HFF-Myc (cell line): ENCODE results near the gene PHC3.

Source experiments
- DNase-seq: peaks from one replicate; pipeline ENCODE4 v3.0.0-alpha.2; 2011; ENCODE audit warnings: low read depth; ENCODE audit errors: extremely low read depth
- H3K4me3 ChIP-seq: replicated peaks from 2 replicates; pipeline ENCODE4 v1.5.1; 2011; ENCODE audit warnings: low read depth, mild to moderate bottlenecking, control low read depth, low read length
- TF ChIP-seq, protein P1 (sequence below): IDR thresholded peaks from 2 replicates; pipeline ENCODE4 v1.5.1; 2012; ENCODE audit warnings: mild to moderate bottlenecking, low read depth, low read length, control low read depth; ENCODE audit errors: missing control alignments

The PHC3 gene

DNA sequence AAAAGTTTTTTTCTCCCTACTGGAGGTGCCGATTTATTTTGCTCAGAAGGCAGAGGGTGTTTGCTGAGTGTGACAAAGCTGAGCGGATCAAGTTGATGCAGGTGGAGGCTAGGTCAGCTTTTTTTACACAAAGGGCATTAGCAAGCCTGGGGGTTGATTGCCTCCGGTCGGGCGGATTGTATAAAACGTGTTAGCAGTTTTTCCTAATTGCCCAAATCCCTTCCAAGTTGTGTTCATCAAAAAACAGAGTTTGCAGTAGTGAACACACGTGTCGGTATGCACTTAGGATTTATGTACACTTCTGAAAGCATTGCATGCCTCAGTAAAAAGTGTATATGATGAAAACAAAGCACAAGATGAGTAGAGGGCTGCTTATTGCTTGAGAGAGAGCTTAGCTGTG lies 141.1 kb downstream of the PHC3 start:
- TF ChIP-seq, protein P1, sequence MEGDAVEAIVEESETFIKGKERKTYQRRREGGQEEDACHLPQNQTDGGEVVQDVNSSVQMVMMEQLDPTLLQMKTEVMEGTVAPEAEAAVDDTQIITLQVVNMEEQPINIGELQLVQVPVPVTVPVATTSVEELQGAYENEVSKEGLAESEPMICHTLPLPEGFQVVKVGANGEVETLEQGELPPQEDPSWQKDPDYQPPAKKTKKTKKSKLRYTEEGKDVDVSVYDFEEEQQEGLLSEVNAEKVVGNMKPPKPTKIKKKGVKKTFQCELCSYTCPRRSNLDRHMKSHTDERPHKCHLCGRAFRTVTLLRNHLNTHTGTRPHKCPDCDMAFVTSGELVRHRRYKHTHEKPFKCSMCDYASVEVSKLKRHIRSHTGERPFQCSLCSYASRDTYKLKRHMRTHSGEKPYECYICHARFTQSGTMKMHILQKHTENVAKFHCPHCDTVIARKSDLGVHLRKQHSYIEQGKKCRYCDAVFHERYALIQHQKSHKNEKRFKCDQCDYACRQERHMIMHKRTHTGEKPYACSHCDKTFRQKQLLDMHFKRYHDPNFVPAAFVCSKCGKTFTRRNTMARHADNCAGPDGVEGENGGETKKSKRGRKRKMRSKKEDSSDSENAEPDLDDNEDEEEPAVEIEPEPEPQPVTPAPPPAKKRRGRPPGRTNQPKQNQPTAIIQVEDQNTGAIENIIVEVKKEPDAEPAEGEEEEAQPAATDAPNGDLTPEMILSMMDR = no peak
- DNase-seq = no peak
- no peak overlapping the region for H3K4me3 ChIP-seq

DNA sequence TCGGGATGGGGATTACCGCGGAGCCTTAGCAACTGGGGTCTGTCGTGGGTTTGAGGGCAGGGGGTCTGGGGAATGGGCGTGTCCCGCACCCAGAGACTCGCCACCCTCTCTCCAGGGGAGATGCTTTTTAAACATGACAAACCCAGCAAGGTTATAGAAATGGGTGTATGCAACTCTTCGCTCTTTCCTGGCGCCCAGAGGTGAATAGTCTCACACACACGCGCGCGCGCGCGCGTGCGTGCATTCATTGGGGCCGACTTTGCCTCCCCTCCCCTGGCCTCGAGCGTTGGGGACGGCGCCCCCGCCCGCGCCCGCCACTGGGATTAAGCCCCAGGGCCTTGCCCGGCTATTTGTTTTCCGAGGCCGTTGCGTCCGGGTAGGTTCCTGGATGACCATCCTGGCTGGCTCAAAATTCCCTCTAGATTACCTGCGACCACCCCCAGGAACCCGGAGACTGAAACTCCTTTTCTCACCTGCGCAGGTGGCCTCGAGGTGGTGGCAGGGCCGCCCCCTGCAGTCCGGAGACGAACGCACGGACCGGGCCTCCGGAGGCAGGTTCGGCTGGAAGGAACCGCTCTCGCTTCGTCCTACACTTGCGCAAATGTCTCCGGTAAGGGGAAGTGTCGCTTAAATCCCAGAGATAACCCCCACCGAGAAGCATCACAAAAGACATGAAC lies 143.0 kb downstream of the PHC3 start:
- TF ChIP-seq, protein P1 = no peak
- DNase-seq = no peak
- peak overlapping the region; percentile 43 for H3K4me3 ChIP-seq
